LoVo (cell line): ENCODE data around the gene SASH3.
"Not testable (repeated sequence)": the region's sequence is repeated elsewhere in the genome, so short reads cannot be mapped to it uniquely, and the experiment has no call there.

ENCODE experiments used
- DNase-seq: peaks from one replicate; pipeline ENCODE4 v3.0.0-alpha.2; 2016; ENCODE audit warnings: low spot score

The SASH3 gene

DNA sequence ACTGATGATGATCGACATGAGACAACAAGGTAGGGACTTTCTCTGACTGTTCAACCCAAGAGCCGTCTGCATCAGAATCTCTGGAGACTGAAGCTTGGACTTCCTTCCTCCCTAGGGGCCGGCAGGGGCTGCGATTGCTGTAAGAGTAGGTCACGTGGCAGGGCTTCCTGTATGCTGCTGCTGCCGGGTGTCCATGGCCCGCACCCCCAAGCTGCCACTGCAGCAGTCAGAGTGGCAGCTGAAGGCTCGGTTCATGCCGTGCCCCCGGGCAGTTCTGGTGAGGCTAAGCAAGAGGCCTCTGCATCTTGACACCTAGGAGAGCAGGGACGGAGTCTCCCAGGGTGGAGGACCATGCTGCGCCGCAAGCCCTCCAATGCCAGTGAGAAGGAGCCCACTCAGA lies at the start of gene SASH3:
TSS of gene SASH3 (plus strand) at position 203 of the 400 bp plus-strand sequence. CDS start at position 352, 149 bp downstream.
- no peak for DNase-seq

DNA sequence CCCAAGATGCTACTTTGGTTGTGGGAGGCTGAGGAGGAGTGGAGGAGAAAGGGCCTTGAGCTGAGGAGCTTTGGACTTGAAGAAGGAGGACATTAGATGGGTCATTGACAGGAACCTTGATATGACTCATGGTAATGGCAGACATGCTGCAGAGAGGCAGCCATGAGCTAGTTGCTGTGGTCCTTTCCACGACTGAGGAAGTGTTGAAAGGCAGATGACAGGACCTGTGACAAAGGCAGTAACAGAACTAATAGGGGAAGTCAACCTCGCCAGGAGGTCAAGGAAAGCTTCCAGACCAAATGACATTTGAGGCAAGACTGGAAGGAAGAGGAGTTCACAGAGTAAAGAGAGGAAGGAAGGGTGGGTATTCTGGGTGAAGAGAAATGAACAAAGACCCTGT lies 48.5 kb upstream of the SASH3 start:
- DNase-seq, result no peak

DNA sequence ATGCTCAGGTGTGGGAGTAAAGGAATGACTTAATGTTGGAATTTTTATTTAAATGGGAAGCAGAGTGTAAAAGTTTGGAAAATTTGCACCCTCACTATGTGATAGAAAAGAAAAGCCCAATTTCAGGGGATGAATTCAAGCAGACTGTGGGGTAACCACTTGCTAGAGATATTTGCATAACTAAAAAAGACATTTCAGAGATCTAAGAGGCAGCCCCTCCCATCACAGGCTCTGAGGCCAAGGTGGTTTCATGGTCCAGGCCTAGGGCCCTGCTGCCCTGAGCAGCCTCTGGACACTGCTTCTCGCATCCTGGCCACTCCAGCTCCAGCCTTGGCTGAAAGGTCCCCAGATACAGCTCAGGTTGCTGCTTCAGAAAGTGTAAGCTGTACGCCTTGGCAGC lies 46.9 kb upstream of the SASH3 start:
- DNase-seq, result no peak

DNA sequence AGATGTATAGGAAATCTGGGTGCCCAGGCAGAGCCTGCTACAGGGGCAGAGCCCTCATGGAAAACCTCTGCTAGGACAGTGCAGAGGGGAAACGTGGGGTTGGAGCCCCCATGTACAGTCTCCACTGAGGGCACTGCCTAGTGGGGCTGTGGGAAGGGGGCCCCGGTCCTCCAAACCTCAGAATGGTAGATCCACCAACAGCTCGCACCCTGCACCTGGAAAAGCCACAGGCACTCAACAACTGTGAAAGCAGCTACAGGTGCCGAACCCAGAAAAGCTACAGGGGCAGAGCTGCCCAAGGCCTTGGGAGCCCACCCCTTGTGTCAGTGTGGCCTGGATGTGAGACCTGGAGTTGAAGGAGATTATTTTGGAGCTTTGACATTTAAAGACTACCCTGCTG lies 46.4 kb upstream of the SASH3 start:
- DNase-seq, result no peak

DNA sequence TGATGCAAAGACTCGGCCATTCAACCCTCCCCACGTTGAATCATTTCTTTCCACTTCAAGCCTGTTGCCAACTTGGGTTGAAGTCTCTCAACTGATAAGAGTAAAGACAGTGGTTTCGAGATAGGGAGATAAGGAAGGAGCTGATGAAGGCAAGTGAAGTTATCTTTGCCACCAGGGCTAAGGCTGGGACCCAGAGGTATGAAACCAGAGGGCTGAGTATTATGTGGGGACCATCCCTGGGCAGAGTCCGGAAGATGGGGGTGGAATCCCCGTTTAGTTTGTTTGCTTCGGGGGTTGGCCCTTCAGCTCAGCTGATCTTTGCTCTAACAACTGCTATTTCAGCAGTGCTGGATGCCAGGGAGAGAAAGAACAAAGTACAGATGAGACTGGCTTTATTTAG lies 43.3 kb upstream of the SASH3 start:
- DNase-seq, result no peak

DNA sequence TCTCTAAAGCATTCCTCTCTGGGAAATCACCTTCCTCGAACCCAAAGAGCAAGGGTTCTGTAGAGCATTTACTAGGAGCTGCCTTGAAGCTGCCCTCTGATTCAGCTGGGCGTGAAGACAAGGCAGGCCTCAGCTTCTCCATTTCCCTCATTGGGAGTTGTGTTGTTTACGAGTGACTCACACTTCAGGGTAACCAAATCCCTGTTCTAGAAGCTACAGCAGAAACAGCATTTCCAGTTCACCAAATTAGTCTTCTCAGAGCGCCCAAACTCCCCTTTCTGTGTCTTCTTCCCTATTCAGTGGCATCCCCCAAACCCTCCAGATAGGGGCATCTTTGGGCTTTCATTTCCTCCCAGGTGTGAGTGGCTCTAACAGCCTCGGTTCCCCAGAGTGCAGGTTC lies 41.8 kb upstream of the SASH3 start:
- DNase-seq, result no peak

DNA sequence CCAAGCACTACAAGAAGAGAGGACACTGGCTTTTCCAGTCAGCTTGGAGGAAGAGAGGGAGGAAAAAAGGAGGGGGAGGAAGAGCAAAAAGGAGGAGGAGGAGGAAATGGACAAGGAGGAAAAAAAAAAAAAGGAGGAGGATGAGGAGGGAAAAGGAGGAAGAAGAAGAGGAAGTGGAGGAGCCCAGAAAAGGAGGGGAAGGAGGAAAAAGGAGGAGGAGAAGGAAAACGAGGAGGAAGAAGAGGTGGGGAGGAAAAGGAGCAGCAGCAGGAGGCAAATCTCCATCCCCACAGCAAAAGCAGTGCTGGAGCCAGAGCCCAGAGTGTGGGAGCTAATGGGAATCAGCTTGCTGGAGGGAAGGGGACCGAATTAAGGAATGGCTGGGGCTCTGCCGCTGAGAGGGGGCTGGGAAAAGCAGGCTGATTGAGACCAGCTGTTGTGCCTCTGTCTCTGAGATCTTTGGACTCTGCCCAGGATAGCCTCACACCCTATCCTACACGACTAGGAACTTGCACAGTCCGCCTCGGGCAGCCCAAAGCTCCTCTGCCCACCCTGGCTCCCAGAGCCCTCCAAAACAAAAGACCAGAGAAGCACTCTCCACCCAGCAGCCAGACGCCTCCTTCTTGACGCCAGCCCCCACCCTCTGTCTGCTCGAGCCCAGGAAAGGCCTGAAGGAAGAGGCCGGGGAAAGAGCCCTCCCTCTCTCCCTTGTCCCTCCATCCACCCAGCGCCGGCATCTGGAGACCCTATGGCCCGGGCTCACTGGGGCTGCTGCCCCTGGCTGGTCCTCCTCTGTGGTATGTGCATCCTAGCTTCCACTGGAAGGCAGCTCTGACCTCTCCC lies 41.1 kb upstream of the SASH3 start, which contains the start of gene XPNPEP2:
TSS of gene XPNPEP2 (plus strand) at position 514 of the 843 bp plus-strand sequence. CDS start at position 749, 235 bp downstream.
- DNase-seq, result no peak

DNA sequence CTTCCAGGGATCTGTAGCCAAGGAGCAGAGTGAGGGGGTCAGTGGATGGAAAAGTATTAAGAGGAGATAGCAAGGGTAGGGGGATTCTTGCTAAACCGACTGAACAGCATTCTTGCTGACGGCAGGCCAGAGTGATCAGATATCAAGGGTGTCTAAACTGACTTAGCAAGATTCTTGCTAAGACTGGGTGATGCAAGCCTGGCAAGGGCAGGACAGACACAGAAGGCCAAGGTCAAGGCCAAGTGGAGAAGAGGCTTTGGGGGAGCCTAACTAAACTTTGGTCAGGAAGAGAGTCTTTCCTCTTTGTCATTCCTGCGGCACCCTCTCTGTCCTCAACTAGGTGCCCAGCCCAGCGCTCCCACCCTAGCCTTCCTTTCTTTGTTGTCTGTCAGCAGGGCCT lies 40.2 kb upstream of the SASH3 start:
- no peak for DNase-seq

DNA sequence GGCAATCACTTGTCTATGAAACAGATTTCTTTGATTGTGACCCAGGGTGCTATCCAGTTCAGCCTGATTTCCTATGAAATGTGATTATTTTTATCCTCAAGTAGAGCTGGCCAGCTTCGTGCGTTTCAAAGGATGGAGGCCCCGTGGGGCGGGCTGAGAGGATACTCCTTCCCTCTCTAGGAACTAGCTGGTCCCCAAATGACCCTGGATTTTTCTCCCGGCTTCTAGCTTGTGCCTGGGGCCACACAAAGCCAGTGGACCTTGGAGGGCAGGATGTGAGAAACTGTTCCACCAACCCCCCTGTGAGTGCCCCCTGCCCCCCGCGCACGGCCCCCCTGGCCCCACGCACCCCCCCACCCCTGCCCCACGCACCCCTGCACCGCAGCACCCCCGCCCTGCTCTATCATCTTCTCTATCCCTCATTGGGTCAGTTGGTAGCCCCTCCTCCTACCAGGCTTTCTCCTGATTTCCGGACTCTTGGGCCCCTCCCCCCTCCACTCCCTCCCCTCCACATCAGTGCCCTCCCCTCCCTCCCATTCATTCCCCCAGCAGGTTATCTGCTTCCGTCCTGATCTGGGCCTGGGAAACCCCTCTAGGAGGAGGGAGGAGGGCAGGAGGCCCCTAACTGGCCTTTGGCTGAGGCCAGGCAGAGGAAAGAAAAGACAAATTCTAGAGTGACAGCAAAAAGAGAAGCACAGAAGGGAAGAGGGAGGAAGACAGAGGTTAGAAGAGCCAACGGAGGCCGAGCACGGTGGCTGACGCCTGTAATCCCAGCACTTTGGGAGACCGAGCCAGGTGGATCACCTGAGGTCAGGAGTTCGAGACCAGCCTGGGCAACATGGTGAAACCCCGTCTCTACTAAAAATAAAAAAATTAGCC lies 37.6 kb upstream of the SASH3 start:
- DNase-seq, result no peak

DNA sequence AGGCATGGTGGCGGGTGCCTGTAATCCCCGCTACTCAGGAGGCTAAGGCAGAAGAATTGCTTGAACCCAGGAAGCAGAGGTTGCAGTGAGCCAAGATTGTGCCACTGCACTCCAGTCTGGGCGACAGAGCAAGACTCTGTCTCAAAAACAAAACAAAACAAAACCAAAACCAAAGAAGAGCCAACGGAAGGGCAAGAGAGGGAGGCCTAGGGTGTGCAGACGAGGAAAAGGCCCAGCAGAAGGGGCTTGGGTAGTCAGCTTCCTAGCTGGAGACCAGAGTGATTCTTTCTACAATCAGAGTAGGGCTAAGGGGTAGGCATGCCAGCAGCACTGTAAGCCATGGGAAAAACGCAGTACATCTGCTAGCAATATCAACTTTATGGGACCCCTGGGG lies 37.0 kb upstream of the SASH3 start:
- DNase-seq, result not testable (repeated sequence)

DNA sequence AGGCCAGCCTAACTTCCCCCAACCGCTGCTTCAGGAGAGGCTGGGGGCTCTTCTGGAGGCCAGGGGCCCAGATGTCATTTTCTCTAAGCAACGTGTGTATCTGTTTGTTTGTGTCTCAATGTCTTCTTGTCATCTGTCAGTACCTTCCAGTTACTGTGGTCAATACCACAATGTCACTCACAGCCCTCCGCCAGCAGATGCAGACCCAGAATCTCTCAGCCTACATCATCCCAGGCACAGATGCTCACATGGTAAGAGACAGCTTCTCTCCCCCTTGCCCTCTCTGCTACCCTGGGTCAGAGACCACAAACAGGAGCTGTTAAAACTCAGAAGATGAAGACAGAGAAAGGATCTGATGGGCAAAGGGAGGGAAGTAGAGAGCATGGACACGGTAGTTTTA lies 35.9 kb upstream of the SASH3 start:
- no peak for DNase-seq

DNA sequence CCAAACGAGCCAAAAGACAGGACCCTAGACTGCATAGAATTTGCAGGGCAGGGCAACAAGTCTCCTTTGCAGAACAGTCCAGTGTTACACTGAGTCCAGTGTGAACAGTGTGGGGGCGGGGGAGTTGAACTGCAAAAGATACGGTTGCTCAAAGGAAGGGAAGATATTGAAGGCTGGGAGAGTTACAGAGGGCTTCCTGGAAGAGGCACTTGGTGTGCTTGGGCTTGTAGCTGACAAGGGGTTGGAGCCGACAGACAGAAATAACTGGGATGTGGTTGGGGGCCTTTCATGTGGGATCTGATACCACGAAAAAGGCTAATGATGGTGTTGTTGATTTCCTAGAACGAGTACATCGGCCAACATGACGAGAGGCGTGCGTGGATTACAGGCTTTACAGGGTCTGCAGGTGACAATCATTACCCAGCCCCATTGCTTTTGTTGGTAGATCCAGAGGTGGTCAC lies 34.9 kb upstream of the SASH3 start:
- no peak for DNase-seq

DNA sequence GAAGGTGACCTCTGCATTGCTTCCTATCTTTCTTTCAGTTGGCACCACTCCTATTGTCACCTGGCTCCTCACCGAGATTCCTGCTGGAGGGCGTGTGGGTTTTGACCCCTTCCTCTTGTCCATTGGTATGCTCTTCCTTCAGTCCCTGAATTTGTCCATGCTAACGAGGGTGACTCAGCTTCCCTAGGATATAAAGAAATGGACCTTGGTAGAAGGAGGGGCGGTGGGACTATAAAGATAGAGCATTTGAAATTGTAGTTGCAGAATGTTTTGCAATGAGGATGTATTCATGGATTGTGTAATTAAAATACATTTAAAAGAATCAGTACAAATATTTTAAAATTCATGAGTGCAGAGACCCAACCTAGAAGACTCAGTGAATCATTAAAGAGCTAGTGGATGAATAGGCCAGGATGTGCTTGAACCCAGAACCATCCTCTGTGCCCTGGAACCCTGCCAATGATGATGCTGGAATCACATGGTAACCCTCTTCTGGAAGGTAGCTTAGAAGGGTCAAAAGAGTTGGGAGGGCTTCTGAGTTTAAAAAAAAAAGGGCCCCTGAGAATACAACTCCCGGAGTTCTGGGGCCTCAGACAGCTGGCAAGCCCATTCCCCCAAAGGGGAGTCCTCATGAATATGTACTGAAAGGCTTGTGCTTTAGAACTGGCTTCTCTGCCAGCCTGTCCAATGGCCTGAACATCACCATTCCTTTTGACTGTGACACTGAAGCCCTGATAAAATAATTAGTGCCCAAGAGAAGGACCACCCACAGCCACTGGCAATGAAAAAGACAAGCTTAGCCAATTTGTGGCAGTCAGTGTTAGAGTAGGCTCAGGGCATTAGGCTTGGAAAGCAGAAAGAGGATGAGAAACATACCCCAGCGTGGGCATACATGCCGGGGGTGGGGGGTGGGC lies 32.9 kb upstream of the SASH3 start:
- no peak for DNase-seq

DNA sequence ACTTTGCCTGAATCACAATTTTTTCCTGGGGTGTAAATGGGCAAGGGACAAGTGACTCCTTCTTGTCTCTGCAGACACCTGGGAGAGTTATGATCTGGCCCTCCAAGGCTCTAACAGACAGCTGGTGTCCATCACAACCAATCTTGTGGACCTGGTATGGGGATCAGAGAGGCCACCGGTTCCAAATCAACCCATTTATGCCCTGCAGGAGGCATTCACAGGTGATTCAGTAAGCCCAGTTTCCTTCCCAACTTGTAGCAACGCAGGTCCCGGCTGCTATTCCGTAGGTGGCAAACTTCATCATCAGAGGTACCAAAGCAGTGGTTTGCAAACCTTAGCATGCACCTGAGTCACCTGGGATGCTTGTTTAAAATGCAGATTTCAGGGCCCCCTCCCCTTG lies 32.2 kb upstream of the SASH3 start:
- DNase-seq, result no peak

DNA sequence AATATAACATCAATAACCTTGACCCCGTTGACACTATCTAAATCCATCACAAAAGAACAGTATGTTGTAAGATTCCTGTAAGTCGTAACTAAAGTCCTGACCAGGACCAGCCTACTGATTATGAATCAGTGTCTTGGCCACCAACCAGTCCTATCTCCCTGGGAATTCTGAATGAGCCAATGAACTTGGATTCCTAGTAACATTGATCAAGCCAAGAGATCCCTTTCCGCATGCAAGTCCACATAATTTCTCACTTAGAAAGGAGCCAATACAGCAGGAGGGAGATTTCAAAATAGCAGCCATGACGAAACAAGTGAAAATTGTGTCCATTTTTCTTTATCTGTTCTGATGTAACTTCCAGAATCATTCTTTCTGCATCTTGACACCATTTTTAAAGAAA lies 31.4 kb upstream of the SASH3 start:
- no peak for DNase-seq

DNA sequence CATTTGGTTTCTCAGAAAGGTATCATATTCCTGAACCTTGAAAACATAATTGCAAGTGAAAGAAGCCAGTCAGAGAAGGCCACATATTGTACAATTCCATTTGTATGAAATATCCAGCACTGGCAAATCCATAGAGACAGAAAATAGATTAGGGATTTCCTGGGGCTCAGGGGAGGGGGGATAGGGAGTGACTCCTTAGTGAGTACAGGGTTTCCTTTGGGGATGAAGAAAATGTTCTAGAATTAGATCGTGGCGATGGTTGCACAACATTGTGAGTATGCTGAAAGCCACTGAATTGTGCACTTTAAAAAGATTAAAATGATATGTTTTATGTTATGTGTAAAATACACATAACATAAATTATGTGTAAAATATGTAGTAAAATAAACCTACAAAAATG lies 30.7 kb upstream of the SASH3 start:
- DNase-seq, result no peak

DNA sequence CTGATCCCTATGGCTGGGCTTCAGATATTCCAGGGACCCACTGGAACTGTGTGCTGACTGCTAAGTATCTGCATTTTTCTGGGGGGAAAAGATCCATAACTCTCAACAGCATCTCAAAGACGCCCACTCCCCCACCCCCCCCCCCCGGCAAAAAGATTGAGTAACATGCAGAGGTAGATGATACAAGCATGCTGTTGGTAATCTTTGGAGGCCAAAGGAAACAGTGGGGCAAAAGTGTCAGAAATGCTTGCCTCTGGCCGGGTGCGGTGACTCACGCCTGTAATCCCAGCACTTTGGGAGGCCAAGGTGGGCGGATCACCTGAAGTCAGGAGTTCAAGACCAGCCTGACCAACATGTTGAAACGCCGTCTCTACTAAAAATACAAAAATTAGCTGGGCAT lies 28.8 kb upstream of the SASH3 start:
- no peak for DNase-seq

DNA sequence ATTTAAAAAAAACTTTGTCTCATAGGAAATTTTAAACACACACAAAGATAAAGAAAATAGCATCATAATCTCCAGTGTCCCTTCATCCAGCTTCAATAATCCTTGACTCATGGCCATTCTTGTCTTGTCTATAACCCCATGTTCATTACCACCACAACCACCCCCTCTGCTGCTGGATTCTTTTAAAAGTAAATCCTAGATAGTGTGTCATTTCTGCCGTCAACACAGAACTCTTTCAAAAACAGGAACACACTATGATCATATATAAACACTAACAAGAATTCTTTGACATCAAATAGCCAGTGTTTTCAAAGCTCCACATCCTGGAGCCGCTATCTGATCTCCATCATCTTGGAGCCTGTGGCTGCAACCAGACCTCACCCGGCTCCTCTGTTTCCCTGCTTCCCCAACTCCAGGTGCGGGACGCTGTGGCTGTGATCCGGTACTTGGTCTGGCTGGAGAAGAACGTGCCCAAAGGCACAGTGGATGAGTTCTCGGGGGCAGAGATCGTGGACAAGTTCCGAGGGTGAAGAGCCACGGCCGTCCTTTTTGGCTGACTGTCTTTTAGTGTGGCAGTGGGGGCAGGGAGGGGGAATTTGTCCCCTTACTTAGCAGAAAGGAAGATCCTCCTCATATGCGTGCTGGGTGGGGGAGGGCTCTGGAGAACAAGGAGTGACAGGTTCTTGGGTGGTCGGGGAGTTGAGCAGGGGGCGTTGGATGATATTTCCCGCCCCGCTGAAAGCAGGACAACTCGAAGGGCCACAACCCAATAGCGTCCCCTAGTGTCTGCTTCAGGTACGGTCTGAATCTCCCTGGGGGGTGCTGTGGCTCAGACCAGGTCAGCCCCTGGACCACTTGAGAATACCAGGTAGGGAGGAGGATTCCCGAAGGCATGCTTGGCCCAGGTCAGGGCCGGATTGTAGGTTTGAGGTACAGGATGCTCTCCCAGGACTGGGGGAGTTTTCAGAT lies 25.4 kb upstream of the SASH3 start:
- DNase-seq, result no peak

DNA sequence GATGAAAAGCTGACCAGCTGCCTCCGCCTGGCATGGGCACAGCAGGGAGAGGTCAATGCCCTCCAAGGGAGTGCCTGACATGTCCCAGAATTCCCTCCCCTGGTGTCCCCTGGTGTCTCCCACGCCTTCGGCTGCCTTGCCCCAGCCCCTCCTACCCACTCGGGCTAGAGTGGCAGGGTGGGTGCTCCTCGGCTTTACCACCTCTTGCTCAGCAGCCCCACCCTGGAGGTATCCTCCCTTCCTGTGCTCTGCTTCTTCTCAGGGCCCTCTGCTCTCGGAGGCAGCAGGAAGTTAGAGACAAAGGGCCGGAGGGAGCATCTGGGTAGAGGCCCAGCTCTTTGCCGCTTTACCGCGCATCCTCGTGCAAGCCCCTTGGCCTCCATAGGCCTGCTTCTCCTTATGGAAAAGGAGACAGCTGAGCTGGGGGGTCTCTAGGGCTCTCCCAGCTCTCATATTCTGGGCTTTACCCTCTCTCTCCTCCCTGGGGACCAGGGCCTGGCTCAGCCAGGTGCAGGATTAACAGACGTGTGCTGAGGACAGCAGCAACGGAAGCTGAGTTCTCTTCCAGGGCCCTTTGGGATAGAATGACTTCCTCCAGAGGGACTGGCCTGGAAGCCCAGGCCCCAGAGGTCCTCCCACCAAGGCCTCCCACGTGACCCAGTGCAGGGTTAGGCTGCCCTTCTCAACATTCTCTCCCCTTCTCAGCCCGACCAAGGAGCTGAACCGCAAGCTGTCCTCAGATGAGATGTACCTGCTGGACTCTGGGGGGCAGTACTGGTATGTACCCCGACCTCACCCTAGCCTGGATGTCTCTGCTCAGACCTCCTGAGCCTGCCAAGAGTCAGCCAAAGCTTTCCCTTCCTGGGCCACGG lies 23.7 kb upstream of the SASH3 start:
- no peak for DNase-seq

DNA sequence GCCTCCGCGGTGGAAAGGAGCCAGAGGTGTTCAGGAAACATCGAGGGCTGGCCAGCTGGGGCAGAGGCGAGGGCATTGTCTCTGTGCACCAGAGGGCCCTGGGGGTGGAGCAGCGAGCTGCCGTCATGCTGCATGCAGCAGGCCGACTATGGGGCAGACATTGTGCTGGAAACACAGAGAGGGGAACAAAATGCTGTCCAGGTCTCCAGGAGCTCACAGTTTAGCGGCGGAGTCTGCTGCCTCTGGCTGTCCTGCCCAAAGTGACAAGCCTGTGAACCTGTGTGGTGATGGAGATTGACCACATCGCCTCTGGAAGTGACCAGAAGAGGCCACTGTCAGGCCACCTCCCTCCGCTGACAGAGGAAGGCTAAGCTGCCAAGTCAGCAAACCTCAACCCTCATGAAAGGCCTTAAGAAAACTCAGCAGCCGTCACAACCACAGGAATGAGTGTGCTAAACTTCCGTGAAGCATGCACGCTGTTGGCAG lies 20.1 kb upstream of the SASH3 start:
- no peak for DNase-seq
